HepG2 (cell line): ENCODE measurements around the gene TCF23. TPM values are rescaled to one million over a fixed set of nuclear protein-coding genes. Genes with fewer than 3 reads are reported as not detected.

Experiments
- ERF ChIP-seq: IDR thresholded peaks from 2 replicates; pipeline ENCODE4 v1.6.1; 2018; ENCODE audit warnings: missing biosample characterization, missing genetic modification reagents
- HMGA1 ChIP-seq: sonication (generic); formaldehyde crosslinking; conservative IDR thresholded peaks from 2 replicates; pipeline ENCODE4 v1.4.0; 2020; ENCODE audit warnings: missing genetic modification reagents
- HNRNPLL ChIP-seq: fragments of 200-400 bp; formaldehyde crosslinking; IDR thresholded peaks from 2 replicates; pipeline ENCODE4 v1.6.1; 2017; ENCODE audit warnings: mild to moderate bottlenecking, low read depth, low read length; ENCODE audit not compliant: poor library complexity, severe bottlenecking
- KDM3A ChIP-seq: IDR thresholded peaks from 2 replicates; pipeline ENCODE4 v1.6.1; 2018; ENCODE audit warnings: low read depth, missing compliant biosample characterization
- PAWR ChIP-seq: sonication (generic); formaldehyde crosslinking; IDR thresholded peaks from 2 replicates; pipeline ENCODE4 v1.4.0; 2020; ENCODE audit warnings: missing genetic modification reagents, mild to moderate bottlenecking, borderline replicate concordance
- SAP130 ChIP-seq: IDR thresholded peaks from 2 replicates; pipeline ENCODE4 v1.6.1; 2016; ENCODE audit warnings: low read depth
- U2AF2 ChIP-seq: fragments of 200-400 bp; formaldehyde crosslinking; IDR thresholded peaks from 2 replicates; pipeline ENCODE4 v1.6.1; 2017; ENCODE audit warnings: low read depth, mild to moderate bottlenecking, low read length
- polyA plus RNA-seq, 8 experiments: library from polyadenylated mRNA; depleted of rRNA in 3 of 8; stranded (reverse) in 7 of 8; unstranded in 1 of 8; fragments of >200 nt; fragmentation: Illumina TruSeq in 4 of 8; extraction: Trizol in 4 of 8; gene quantifications; 2 replicates each; pipeline versions ENCODE4 v1.2.1 to v1.2.3, GENCODE V29; 2011 to 2016; ENCODE audit warnings: low read depth in 4 of 8, missing spikeins in 1 of 8, mixed read lengths in 1 of 8; ENCODE audit not compliant: insufficient read depth in 1 of 8
- total RNA-seq, 5 experiments: library from RNA; depleted of rRNA; stranded (reverse); fragments of >200 nt; fragmentation: Illumina TruSeq; extraction: Trizol; gene quantifications; 2 replicates each; pipeline ENCODE4 v1.2.3, GENCODE V29; 2016; ENCODE audit warnings: low read depth in 1 of 5
- TF ChIP-seq, protein P1 (sequence below): sonication (generic); formaldehyde crosslinking; IDR thresholded peaks from 2 replicates; pipeline ENCODE4 v1.5.0; 2020; ENCODE audit warnings: mild to moderate bottlenecking, missing genetic modification reagents
- TF ChIP-seq, protein P2 (sequence below): sonication (generic); formaldehyde crosslinking; conservative IDR thresholded peaks from 2 replicates; pipeline ENCODE4 v1.5.0; 2020; ENCODE audit warnings: missing genetic modification reagents
- TF ChIP-seq, protein P3 (sequence below): IDR thresholded peaks from 2 replicates; pipeline ENCODE4 v1.6.1; 2016; ENCODE audit warnings: control low read depth
- TF ChIP-seq, protein P4 (sequence below): sonication (generic); formaldehyde crosslinking; IDR thresholded peaks from 2 replicates; pipeline ENCODE4 v1.8.1; 2023; ENCODE audit warnings: missing genetic modification reagents, inconsistent platforms, borderline replicate concordance
- TF ChIP-seq, protein P5 (sequence below): sonication (generic); formaldehyde crosslinking; IDR thresholded peaks from 2 replicates; pipeline ENCODE4 v1.5.1; 2020; ENCODE audit warnings: mild to moderate bottlenecking, missing genetic modification reagents, moderate library complexity
- TF ChIP-seq, protein P6 (sequence below): sonication (generic); formaldehyde crosslinking; IDR thresholded peaks from 2 replicates; pipeline ENCODE4 v1.4.0; 2020; ENCODE audit warnings: missing genetic modification reagents
- TF ChIP-seq, protein P7 (sequence below): sonication (generic); formaldehyde crosslinking; IDR thresholded peaks from 2 replicates; pipeline ENCODE4 v1.8.1; 2023; ENCODE audit warnings: missing genetic modification reagents, mild to moderate bottlenecking, borderline replicate concordance

The TCF23 gene
- total and polyA plus RNA-seq, 2 of the 13 experiments (the other 11 are each of a cell fraction or from before 2014, with no cell fraction given): 0.02 to 1.4 TPM

DNA sequence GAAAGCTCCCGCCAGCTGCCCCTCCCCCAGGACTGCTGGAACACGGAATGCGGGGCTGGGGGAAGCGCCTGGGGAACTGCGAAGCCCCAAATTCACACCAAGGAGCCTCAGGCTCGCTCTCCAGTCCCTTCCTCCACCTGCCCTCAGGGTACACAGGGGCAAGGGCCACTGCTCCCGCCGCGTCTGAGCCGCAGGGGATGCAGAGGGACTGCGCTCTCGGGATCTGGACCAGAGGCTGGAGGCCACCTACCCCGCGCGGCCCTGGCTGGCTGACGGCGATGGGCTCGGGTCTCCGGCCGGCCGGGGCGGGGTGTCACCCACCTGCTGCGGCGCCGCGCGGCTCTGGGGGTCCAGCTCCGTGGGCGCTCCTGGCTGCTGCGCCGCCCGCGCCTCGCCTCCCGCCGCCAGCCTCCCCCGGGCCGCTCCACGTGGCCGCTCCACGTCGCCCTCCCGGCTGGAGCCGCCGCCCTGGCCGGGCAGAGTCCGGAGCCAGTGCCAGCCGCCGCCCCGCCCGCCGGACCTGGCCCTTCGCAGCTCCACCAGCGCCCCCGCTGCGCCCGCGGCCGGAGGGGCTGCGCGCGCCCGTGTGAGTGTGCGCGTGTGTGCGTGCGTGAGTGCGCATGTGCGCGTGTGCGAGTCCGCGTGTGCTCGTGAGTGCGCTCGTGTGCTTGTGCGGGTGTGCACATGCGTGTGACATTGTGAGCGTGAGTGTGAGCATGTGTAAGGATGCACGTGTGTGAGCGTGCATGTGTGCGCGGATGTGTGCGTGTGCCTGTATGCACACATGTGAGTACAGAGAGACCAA lies 30.1 kb upstream of the TCF23 start, which contains the start of gene CGREF1 (continued):
- TF ChIP-seq, protein P1, sequence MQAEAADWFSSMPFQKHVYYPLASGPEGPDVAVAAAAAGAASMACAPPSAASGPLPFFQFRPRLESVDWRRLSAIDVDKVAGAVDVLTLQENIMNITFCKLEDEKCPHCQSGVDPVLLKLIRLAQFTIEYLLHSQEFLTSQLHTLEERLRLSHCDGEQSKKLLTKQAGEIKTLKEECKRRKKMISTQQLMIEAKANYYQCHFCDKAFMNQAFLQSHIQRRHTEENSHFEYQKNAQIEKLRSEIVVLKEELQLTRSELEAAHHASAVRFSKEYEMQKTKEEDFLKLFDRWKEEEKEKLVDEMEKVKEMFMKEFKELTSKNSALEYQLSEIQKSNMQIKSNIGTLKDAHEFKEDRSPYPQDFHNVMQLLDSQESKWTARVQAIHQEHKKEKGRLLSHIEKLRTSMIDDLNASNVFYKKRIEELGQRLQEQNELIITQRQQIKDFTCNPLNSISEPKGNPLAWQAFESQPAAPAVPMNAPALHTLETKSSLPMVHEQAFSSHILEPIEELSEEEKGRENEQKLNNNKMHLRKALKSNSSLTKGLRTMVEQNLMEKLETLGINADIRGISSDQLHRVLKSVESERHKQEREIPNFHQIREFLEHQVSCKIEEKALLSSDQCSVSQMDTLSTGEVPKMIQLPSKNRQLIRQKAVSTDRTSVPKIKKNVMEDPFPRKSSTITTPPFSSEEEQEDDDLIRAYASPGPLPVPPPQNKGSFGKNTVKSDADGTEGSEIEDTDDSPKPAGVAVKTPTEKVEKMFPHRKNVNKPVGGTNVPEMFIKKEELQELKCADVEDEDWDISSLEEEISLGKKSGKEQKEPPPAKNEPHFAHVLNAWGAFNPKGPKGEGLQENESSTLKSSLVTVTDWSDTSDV: no peak
- TF ChIP-seq ERF (CRISPR knock-in tag): 0 out of 2 replicates have a peak, but pooled peaks have one; percentile 27
- TF ChIP-seq U2AF2: no peak
- TF ChIP-seq, protein P2, sequence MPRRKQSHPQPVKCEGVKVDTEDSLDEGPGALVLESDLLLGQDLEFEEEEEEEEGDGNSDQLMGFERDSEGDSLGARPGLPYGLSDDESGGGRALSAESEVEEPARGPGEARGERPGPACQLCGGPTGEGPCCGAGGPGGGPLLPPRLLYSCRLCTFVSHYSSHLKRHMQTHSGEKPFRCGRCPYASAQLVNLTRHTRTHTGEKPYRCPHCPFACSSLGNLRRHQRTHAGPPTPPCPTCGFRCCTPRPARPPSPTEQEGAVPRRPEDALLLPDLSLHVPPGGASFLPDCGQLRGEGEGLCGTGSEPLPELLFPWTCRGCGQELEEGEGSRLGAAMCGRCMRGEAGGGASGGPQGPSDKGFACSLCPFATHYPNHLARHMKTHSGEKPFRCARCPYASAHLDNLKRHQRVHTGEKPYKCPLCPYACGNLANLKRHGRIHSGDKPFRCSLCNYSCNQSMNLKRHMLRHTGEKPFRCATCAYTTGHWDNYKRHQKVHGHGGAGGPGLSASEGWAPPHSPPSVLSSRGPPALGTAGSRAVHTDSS (CRISPR knock-in tag): no peak
- TF ChIP-seq, protein P3, sequence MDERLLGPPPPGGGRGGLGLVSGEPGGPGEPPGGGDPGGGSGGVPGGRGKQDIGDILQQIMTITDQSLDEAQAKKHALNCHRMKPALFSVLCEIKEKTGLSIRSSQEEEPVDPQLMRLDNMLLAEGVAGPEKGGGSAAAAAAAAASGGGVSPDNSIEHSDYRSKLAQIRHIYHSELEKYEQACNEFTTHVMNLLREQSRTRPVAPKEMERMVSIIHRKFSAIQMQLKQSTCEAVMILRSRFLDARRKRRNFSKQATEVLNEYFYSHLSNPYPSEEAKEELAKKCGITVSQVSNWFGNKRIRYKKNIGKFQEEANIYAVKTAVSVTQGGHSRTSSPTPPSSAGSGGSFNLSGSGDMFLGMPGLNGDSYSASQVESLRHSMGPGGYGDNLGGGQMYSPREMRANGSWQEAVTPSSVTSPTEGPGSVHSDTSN (CRISPR knock-in tag): no peak
- TF ChIP-seq, protein P4, sequence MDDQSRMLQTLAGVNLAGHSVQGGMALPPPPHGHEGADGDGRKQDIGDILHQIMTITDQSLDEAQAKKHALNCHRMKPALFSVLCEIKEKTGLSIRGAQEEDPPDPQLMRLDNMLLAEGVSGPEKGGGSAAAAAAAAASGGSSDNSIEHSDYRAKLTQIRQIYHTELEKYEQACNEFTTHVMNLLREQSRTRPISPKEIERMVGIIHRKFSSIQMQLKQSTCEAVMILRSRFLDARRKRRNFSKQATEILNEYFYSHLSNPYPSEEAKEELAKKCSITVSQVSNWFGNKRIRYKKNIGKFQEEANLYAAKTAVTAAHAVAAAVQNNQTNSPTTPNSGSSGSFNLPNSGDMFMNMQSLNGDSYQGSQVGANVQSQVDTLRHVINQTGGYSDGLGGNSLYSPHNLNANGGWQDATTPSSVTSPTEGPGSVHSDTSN (CRISPR knock-in tag): no peak
- no peak; the same call in 1 of the 2 replicates for TF ChIP-seq PAWR (CRISPR knock-in tag)
- TF ChIP-seq HMGA1 (CRISPR knock-in tag): no peak
- TF ChIP-seq SAP130 (CRISPR knock-in tag): 0 out of 2 replicates have a peak, but pooled peaks have one; percentile 14
- TF ChIP-seq HNRNPLL: peak; percentile 21
- peak; percentile 49; the same call in 1 of the 2 replicates for TF ChIP-seq KDM3A (CRISPR knock-in tag)
- TF ChIP-seq, protein P5, sequence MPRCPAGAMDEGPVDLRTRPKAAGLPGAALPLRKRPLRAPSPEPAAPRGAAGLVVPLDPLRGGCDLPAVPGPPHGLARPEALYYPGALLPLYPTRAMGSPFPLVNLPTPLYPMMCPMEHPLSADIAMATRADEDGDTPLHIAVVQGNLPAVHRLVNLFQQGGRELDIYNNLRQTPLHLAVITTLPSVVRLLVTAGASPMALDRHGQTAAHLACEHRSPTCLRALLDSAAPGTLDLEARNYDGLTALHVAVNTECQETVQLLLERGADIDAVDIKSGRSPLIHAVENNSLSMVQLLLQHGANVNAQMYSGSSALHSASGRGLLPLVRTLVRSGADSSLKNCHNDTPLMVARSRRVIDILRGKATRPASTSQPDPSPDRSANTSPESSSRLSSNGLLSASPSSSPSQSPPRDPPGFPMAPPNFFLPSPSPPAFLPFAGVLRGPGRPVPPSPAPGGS (CRISPR knock-in tag): peak; percentile 47
- TF ChIP-seq, protein P6, sequence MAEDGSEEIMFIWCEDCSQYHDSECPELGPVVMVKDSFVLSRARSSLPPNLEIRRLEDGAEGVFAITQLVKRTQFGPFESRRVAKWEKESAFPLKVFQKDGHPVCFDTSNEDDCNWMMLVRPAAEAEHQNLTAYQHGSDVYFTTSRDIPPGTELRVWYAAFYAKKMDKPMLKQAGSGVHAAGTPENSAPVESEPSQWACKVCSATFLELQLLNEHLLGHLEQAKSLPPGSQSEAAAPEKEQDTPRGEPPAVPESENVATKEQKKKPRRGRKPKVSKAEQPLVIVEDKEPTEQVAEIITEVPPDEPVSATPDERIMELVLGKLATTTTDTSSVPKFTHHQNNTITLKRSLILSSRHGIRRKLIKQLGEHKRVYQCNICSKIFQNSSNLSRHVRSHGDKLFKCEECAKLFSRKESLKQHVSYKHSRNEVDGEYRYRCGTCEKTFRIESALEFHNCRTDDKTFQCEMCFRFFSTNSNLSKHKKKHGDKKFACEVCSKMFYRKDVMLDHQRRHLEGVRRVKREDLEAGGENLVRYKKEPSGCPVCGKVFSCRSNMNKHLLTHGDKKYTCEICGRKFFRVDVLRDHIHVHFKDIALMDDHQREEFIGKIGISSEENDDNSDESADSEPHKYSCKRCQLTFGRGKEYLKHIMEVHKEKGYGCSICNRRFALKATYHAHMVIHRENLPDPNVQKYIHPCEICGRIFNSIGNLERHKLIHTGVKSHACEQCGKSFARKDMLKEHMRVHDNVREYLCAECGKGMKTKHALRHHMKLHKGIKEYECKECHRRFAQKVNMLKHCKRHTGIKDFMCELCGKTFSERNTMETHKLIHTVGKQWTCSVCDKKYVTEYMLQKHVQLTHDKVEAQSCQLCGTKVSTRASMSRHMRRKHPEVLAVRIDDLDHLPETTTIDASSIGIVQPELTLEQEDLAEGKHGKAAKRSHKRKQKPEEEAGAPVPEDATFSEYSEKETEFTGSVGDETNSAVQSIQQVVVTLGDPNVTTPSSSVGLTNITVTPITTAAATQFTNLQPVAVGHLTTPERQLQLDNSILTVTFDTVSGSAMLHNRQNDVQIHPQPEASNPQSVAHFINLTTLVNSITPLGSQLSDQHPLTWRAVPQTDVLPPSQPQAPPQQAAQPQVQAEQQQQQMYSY (CRISPR knock-in tag): no peak
- TF ChIP-seq, protein P7, sequence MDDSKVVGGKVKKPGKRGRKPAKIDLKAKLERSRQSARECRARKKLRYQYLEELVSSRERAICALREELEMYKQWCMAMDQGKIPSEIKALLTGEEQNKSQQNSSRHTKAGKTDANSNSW: no peak
